ENCODE results near the gene KCNK4.

Gene KCNK4

GRCh38 chr11:64253481-64253880 lies 37.6 kb upstream of the KCNK4 start:
- DNase-seq (ENCODE audit: low spot score) = no peak

- DNase-seq (ENCODE audit: low spot score) = no peak
Observed at GRCh38 chr11:64254326-64254725, 36.8 kb upstream of the KCNK4 start.

GRCh38 chr11:64255135-64256128 lies 35.7 kb upstream of the KCNK4 start:
- no peak for DNase-seq (ENCODE audit: low spot score)

- no peak for DNase-seq (ENCODE audit: low spot score)
Observed at GRCh38 chr11:64256300-64256699, 34.8 kb upstream of the KCNK4 start.

- no peak for DNase-seq (ENCODE audit: low spot score)
Observed at GRCh38 chr11:64258356-64258755, 32.7 kb upstream of the KCNK4 start.

- DNase-seq (ENCODE audit: low spot score) = no peak
Observed at GRCh38 chr11:64258946-64259532, 32.1 kb upstream of the KCNK4 start.

- DNase-seq (ENCODE audit: low spot score) = no peak
Observed at GRCh38 chr11:64259533-64260067, 31.5 kb upstream of the KCNK4 start.

- DNase-seq (ENCODE audit: low spot score) = no peak
Observed at GRCh38 chr11:64260147-64260708, 30.9 kb upstream of the KCNK4 start.

- DNase-seq (ENCODE audit: low spot score) = no peak
Observed at GRCh38 chr11:64261556-64262080, 29.5 kb upstream of the KCNK4 start.

GRCh38 chr11:64262271-64263002 lies 28.7 kb upstream of the KCNK4 start:
- no peak for DNase-seq (ENCODE audit: low spot score)

GRCh38 chr11:64263021-64263946 lies 27.8 kb upstream of the KCNK4 start:
- no peak for DNase-seq (ENCODE audit: low spot score)

GRCh38 chr11:64263947-64264317 lies 27.2 kb upstream of the KCNK4 start:
- no peak for DNase-seq (ENCODE audit: low spot score)

GRCh38 chr11:64264371-64264852 lies 26.7 kb upstream of the KCNK4 start:
- DNase-seq (ENCODE audit: low spot score) = no peak

GRCh38 chr11:64265176-64266160 lies 25.6 kb upstream of the KCNK4 start:
- no peak for DNase-seq (ENCODE audit: low spot score)

GRCh38 chr11:64266339-64266738 lies 24.8 kb upstream of the KCNK4 start:
- no peak for DNase-seq (ENCODE audit: low spot score)

GRCh38 chr11:64267207-64267945 lies 23.7 kb upstream of the KCNK4 start:
- DNase-seq (ENCODE audit: low spot score) = no peak

GRCh38 chr11:64268025-64268892 lies 22.8 kb upstream of the KCNK4 start:
- no peak for DNase-seq (ENCODE audit: low spot score)

All from germinal center (tissue), 1 donor.